ENCODE measurements around the gene PKD2.

PKD2 gene

DNA sequence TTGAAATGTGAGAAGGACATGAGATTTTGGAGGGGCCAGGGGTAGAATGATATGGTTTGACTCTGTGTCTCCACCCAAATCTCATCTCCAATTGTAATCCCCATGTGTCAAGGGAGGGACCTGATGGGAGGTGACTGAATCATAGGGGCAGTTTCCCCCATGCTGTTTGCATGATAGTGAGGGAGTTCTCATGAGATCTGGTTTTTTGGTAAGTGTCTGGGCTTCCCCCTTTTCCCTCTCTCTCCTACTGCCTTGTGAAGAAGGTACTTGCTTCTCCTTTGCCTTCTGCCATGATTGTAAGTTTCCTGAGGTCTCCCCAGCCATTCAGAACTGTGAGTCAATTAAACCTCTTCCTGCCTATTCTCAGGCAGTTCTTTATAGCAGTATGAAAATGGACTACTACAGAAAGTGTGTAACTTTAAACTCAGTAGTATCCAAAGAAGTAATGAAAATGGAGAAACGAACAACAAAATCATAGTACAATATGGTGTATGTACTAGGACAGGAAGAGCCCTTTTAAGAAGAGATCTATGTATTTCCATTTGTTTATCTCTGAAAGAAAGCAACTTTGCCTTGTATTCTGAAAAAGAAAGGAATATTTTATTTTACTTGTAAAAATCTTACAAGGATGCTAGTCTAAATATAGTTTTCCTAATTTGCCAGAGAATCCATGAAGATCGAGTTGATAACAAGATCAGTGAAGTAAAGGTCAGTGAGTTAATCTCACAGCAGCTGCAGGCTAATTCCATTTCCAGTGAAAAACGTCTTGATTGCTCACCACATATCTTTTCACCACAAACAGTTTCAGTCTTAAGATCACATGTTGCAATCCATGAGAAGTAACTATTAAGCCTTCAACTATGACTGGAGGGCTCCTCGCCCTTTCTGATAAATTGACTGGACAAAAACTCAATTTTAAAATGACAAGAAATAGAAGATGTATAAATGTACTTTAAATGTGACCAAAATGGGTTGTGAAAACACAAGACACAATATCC is 20.5 kb downstream of the PKD2 start:
- DNase-seq = peak; percentile 85

DNA sequence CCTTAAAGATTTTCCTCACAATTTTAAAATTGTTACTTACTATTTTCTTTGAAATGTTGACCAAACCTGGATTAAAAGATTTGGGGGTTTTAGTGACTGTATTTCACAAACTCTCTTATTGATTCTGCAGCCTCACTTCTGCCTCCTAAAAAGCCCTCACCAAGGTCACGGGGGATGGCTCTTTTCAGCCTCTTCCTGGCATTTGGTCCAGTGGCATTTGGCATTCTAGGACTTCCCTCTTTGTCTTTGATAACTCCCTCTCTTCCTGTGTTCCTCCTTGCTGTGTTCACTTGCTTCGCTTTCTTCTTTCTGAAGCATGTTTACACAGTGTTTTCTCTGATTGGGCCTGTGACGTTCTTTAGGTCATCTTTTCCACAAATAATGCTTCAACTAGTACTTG is 21.5 kb downstream of the PKD2 start:
- peak; percentile 46 for DNase-seq

DNA sequence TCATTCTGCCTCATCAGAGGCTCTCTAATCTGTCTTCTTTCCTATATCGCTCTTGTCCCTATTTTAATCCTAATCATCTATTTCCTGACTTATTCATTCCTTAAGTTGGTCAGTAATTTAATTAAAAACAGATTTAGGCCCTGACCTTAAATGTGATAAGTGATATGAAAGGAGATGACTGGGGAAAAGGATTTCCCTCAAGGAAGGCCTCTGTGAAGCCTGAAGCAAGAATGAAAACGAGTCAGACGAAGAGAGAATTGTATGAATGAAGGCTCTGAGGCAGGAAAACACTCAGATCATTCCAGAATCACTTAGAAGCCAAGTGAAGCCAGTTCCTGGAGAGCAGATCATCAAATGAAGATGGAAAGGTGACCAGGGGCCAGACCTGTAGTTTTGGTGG is 22.1 kb downstream of the PKD2 start:
- no peak for DNase-seq

DNA sequence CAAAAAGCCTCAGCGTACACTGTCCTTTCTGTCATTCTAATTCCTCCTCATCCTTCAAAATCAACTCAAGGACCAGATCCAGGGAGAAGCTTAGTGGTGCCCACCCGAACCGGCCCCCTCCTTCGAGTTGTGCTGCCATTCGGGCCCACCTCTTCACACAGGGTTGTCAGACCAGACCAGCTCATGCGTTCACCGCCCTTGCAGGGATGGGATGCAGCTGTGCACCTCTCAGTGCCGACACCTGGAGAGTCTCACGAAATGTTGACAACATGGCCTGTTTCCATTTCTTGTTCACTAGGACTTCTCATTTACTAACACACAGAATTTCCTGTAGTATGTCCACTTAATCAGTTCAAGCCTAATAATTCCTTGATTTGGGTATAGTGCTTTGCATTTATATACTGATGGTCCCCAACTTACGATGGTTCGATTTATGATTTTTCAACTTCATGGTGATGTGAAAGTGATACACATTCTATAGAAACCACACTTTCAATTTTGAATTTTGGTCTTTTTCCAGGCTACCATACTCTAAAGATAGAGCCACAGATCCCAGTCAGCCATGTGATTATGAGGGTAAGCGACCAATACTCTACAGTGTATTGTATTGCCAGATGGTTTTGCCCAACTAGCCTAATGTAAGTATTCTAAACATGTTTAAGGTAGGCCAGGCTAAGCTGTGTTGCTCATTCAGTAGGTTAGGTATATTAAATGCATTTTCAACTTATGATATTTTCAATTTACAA is 23.3 kb downstream of the PKD2 start:
- no peak for DNase-seq

DNA sequence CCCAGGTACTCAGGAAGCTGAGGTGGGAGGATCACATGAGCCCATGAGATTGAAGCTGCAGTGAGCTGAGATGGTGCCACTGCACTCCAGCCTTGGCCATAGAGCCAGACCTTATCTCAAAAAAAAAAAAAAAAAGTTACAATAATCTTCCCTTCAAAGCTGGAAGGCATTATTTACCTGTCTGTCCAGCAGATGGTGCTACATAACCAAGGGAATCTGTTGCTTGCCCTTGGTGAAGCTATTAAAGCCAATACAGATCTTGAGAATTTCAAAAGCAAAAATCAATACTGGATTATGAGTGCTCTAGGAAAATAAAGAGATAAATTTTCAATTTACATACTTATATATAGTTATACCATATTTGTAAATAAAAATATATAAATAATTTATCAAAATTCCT is 25.9 kb downstream of the PKD2 start:
- DNase-seq = peak; percentile 74

DNA sequence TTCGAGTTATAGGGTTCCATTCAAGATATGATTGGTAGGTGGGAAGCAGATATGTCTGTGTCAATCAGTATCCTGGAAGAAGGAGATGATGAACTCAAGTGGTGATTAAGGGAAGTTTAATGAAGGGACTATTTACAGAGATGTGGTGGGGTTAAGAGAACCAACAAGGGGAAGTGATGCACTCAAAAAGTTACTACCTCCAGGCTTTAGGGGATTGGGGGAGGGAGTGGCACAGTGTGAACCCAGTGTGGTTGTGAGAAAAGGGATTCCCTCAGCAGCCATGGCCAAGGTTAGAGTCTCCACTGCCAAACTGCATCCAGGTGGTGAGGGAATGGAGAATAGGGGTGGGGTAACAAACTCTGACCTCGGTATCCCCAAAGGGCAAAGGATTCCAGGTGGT is 27.9 kb downstream of the PKD2 start:
- DNase-seq = no peak

DNA sequence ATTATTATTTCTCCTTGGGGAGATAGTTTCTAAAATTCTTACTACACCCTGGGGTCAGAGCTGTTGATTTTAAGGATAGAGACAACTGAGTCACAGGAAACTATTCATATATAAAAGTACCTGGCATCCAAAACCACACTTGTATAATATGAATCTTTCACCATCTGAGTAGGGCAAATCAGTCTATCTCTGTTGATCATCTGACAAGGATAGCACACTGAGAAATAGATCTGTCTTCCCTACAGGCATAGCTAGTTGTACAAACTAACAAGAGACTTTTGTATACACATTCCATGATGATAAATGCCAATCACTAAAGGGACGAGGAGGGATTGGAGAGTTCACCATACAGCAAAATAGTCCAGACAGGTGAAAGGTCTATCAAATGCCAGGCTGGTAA is 30.0 kb downstream of the PKD2 start:
- DNase-seq = no peak

DNA sequence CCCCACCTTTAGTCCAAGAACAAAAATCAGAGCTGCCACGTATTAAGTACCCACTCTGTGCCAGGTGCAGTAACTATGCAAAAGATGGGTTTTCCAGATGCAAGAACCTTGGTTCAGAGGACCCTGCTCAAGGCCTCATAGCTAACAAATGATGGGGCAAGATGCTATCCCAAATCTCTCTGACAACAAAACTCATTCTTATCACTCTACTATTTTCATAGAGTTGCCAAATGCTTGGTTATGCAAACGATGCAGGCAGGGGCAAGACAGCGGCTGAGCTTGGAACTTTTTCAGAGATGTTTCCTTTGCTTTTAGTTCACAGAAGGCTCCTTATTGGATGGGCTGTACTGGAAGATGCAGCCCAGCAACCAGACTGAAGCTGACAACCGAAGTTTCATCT is 30.5 kb downstream of the PKD2 start:
- no peak for DNase-seq

DNA sequence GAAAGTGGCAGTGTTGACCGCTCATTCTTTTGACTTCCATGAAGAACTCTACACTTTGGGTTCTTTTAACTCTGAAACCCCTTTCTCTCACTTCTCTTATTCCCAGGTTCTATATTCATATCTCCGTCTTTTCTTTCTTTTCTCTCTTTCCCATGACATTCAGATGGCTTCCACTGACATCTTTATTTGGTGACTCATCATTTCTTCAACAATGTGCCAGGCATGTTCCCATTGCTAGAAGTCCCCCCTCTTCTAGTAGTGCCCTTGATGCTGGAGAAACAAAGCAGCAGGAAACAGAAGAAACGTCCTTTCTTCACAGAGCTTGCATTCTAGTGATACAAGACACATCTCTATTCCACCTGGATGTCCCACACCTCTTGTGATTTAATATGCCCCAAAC is 33.3 kb downstream of the PKD2 start:
- no peak for DNase-seq

DNA sequence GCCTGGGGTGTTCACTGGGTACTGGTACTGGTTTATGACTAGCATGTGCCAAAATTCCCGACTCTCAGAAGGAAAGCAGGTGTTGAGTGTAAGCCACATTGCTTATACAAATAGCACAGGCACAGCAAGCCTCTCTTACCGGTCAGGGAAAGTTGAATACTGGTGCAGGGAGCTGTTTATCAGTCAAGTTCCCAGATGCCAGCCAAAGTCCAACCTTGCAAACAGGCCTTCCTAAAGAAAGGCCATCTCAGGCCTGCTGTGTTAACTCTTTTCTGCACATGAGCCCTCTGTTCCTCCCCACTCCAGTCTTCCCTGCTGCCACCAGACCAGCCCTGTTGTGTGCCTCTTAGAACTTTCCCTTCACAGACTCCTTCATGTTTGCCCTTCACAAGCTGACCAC is 34.2 kb downstream of the PKD2 start:
- no peak for DNase-seq

DNA sequence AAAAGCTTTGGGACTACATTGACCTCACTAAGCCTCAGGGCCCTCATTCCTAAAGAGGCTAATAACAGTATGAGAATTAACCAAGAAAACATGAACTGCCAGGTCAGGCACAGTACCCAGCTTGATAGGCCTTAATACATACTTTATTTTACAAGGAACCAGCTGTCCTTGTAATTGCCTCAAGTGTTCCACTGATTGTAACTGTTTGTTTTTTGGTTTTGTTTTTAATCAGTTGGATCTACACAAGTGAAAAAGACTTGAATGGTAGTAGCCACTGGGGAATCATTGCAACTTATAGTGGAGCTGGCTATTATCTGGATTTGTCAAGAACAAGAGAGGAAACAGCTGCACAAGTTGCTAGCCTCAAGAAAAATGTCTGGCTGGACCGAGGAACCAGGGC is 35.6 kb downstream of the PKD2 start:
- DNase-seq = no peak

DNA sequence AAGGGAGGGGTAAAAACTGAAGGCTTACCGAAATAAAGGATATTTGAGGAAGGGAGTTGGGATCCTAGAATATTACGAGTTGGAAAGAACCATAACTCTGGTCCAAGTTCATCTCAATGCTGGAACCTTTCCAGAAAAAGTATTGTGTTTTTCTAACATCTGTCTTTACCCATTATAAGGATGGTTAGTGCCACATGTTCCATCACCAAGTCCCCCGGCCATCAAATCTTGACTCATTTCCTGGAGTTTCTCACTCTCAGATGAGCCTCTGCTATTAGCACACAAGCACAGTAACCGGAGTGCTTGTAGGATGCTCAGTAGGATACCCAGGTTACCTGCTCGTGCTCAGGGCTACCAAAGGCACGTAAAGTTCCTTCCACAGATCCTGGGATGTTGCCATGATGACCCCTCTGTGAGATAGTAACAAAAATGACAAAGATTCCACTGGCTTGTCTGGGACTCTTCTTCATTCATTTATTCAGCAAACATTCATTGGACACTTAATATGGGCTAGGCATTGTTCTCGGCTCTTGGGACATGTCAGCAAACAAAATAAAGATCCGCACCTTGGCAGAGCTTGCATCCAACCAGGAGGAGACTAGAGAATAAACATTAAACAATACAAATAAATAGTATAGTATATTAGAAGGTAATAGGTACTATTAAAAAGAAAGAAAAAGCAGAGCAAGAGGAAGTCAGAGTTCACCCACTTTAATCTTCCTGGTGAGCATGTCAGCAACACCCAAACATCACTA is 36.3 kb downstream of the PKD2 start:
- peak; percentile 1 for DNase-seq

DNA sequence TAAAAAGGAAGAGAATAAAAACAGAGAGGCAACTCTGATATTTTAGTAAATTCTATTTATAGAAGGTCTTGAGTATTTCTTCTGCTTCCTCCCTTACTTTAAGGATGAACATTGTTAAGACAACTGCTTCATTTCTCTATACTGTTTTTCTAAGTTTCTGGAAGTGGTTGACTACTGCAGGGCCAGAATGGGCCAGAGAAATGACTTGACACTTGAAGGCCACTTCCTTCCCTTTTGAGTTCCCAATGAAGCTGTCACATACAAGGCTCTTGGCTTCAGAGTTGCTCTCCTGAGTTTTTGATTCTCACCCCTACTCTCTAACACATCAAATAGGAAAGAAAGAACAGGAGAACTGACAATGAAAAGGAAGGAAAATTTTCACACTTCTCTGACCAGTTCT is 37.6 kb downstream of the PKD2 start:
- peak; percentile 18 for DNase-seq

DNA sequence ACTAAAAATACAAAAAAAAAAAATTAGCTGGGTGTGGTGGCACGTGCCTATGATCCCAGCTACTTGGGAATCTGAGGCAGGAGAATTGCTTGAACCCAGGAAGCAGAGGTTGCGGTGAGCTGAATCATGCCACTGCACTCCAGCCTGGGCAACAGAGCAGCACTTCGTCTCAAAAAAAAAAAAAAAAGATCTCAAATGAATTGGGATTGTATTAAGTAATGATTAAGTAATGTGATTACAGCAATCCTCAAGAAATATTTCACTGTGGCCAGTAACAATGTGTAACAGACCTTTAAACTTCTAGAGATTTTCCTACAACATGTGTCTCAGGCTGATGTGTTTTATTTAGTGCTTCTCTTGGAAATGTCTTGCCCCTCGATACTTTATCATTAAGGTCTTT is 46.8 kb downstream of the PKD2 start:
- DNase-seq = no peak

DNA sequence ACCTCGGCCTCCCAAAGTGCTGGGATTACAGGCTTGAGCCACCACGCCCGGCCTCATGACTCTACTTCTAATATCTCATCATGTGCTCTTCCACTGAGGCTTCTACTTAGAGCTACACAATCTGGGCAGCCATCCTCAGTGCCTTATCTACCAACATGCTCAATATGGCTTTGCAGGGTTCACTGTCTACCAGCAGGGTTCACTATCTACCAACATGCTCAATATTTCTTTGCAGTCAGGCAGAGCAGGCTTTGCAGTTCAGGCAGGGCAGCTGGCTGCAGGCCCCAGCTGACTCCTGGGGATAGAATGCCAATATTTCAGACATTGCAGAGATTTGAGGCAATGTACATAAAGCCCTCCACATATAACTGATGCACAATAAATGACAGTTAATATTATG is 47.5 kb downstream of the PKD2 start:
- peak; percentile 16 for DNase-seq

DNA sequence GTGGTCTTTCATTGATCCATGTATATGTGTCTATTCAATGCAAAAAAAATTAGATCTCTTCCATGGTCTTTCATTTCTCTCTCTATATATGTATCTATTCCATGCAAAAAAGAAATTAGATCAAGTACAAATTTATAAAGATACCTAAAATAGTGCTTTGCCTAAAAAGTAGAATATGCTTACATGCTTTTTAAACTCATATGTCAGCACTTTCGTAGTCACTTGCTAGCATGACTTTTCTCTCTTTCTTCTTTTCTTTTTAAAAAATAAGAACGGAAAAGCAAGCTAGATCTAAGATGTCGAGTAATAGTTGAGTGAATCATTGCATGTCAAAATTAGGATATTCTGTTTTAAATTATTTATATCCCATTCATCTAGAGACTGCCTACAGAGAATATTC is 50.9 kb downstream of the PKD2 start:
- no peak for DNase-seq

DNA sequence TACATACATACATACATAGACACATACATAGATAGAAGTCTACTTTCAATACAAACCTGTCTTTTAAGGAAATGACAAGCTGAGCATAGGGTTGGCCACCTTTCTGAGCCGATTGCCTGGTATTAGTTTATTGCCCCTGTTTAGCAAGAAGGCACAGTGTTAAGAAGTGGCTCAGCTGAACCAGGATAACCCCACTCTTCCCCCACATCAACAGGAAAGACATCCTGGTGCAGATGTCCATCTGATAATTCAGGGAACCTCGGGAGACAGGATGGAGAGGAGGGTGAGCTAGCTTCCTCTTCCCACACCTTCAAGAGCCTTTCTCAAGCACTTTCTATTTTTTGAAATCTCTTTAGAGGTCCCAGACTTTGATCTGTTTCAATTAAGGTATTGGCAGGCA is 52.3 kb downstream of the PKD2 start:
- DNase-seq = no peak

DNA sequence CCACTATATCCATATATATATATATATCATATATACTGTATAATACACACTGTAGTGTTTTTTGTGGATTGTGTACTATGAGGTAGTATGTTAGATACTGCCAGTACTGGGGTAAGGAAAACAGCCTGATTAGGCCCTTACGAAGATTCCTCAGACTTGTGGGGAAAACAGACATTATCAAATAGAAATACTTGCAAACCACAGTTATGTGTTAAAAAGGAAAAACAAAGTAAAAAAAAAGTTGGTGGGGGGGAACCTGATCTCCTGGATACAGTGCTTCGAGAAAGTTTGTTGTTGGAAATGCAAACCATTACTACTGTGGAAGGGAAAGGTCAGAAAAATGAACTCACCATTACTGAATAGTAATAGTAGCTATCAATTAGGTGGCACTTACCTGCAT is 53.0 kb downstream of the PKD2 start:
- DNase-seq = no peak

DNA sequence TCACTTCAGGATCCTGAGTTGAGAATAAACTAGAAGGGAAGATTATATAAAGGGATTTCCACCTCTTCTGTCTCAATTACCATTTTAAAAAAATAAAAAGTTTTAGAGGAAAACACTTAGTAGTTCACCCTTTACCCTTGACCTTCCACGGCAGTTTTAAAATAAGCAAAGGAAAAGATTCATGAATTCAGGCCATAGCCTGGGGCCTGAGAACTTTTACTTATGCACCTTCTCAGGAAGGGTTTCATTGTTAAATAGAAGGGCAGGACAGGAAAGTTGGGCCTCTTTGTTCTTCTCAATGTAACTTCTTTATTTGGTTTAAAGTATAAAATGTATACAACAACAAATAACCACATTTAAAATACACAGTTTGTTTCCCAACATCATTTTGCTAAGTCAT is 54.9 kb downstream of the PKD2 start:
- no peak for DNase-seq

DNA sequence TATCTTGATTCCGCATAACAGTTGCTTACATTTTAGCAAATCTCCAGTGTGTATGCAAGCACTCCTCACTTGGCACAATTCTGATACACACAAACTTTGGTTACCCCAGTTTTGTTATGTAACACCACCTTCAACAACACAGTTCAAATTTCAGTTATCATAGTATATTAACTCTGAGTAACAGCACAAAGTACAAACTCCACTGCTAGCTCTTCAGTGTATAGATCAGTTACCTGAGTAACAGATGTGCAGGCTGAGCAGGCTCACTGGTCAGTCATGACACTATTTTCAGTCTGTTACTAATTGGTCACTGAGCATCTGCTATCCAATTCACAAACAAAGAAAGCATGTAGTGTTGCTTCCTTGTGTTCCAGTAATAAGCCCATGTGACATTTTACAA is 55.4 kb downstream of the PKD2 start:
- DNase-seq = no peak

DNA sequence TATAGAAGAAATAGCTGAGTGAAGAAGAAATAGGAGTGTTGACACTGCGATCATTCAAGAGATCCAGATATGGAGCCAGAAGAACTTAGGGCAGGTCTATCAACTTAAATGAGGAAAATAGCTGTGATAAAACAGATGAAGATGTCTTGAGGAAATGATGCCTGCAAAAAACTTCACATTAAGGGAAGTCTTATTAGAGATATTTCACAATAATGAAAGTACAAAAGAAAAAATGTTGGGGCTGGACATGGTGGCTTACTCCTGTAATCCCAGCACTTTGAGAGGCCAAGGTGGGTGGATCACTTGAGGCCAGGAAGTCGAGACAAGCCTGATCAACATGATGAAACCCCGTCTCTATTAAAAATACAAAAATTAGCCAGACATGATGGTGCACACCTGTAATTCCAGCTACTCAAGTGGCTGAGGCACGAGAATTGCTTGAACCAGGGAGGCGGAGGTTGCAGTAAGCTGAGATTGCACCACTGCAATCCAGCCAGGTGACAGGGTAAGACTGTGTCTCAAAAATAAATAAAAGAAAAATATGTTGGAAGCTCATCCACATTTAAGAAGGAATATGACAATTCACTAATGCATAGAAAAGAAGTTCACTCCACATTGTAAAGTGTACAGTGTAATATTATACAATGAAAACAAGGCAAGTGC is 56.3 kb downstream of the PKD2 start:
- peak; percentile 28 for DNase-seq

DNA sequence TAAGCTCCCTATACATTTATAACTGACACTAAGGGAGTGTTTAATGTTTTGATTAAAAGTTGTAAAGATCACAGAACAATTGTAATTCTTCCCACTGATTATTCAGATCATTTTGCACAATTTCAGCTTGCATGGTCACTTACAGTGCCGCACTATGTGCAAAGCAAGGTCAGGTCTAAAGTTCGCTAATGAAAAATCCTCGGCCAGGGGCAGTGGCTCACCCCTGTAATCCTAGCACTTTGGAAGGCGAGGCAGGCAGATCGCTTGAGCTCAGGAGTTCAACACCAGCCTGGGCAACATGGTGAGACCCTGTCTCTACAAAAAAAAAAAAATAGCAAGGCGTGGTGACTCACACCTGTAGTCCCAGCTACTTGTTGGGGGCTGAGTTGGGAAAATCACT is 57.0 kb downstream of the PKD2 start:
- DNase-seq = no peak

DNA sequence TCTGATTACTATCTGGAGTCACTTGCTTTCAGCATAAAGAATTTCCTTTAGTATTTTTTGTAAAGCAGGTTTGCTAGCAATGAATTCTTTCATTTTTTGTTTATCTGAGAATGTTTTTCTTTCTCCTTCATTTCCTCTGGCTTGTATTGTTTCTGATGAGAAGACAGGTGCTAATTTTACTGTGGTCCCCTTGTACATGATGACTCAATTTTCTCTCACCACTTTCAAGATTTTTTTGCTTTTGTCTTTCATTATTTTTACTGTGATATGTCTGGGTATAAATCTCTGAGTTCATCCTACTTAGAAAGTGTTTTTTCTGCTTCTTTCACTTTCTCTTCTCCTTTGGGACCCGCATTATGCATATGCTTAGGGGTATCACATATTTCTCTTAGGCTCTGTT is 62.6 kb downstream of the PKD2 start:
- no peak for DNase-seq
